CD14-positive monocyte (primary cell): Measurements from ENCODE around the gene SLIT1. TPM values are rescaled to one million over a fixed set of nuclear protein-coding genes. Genes with fewer than 3 reads are reported as not detected.
A peak's percentile ranks its signal among the peaks of the same experiment; 100 is the strongest.

Source experiments
- DNase-seq, 3 donors: peaks; one replicate each; pipeline ENCODE4 v3.0.0-alpha.2; 2011 to 2022
- H2AFZ ChIP-seq: 2 replicates; pipeline ENCODE4 v1.6.0; 2012; ENCODE audit warnings: mild to moderate bottlenecking, low read depth, low read length, inconsistent platforms; ENCODE audit not compliant: insufficient read depth, poor library complexity, severe bottlenecking
- H3K27ac ChIP-seq, 2 donors: 1 replicate in 1 of 2; 2 replicates in 1 of 2; pipeline ENCODE4 v1.5.1; 2012 to 2013; ENCODE audit warnings: low read length in 2 of 2, control low read depth in 1 of 2, inconsistent platforms in 1 of 2, low read depth in 1 of 2, mild to moderate bottlenecking in 1 of 2
- H3K27me3 ChIP-seq, 2 donors: one replicate each; pipeline versions ENCODE4 v1.6.0 to v1.6.1; 2011 to 2013; ENCODE audit warnings: low read length in 2 of 2; ENCODE audit not compliant: control insufficient read depth in 2 of 2, insufficient read depth in 2 of 2
- H3K36me3 ChIP-seq, 2 donors: replicated peaks in 1 of 2; 1 replicate in 1 of 2; 2 replicates in 1 of 2; pipeline versions ENCODE4 v1.5.1 to v1.6.1; 2012 to 2013; ENCODE audit warnings: low read length in 2 of 2, control low read depth in 1 of 2, inconsistent platforms in 1 of 2, mild to moderate bottlenecking in 1 of 2; ENCODE audit not compliant: insufficient read depth in 2 of 2, control insufficient read depth in 1 of 2
- H3K4me1 ChIP-seq, 2 donors: 1 replicate in 1 of 2; 2 replicates in 1 of 2; pipeline versions ENCODE4 v1.5.1 to v1.6.1; 2012 to 2013; ENCODE audit warnings: low read length in 2 of 2, control low read depth in 1 of 2, inconsistent platforms in 1 of 2, mild to moderate bottlenecking in 1 of 2, moderate library complexity in 1 of 2; ENCODE audit not compliant: insufficient read depth in 2 of 2, control insufficient read depth in 1 of 2
- H3K4me2 ChIP-seq: replicated peaks from 2 replicates; pipeline ENCODE3; 2012; ENCODE audit warnings: low read length, moderate library complexity, mild to moderate bottlenecking; ENCODE audit not compliant: poor library complexity, severe bottlenecking; ENCODE audit errors: extremely low read depth
- H3K4me3 ChIP-seq, 3 experiments: fragments of 200-600 bp in 1 of 3; sonication (generic) in 1 of 3; replicated peaks in 1 of 3; 1 replicate in 2 of 3; 2 replicates in 1 of 3; pipeline ENCODE4 v1.5.1; 2011 to 2013; ENCODE audit warnings: low read length in 3 of 3, mild to moderate bottlenecking in 3 of 3, control low read depth in 2 of 3, low read depth in 2 of 3, inconsistent platforms in 1 of 3, moderate library complexity in 1 of 3
- H3K79me2 ChIP-seq: 2 replicates; pipeline ENCODE4 v1.6.0; 2012; ENCODE audit warnings: mild to moderate bottlenecking, control low read depth, inconsistent platforms, low read length, moderate library complexity; ENCODE audit not compliant: insufficient read depth
- H3K9ac ChIP-seq: 2 replicates; pipeline ENCODE4 v1.6.0; 2017; ENCODE audit warnings: low read length, mild to moderate bottlenecking; ENCODE audit not compliant: insufficient read depth, poor library complexity, severe bottlenecking
- H3K9me3 ChIP-seq, 2 donors: replicated peaks in 1 of 2; 1 replicate in 1 of 2; 2 replicates in 1 of 2; pipeline versions ENCODE4 v1.5.1 to v1.6.1; 2012 to 2013; ENCODE audit warnings: low read length in 2 of 2, control low read depth in 1 of 2; ENCODE audit not compliant: control insufficient read depth in 1 of 2, insufficient read depth in 1 of 2
- H4K20me1 ChIP-seq: 2 replicates; pipeline ENCODE4 v1.6.0; 2012; ENCODE audit warnings: mild to moderate bottlenecking, low read length, control low read depth, moderate library complexity; ENCODE audit not compliant: insufficient read depth
- H3K27ac Mint-ChIP-seq, 7 donors: one replicate each; pipeline ENCODE4 v1.8.0; 2020; ENCODE audit warnings: mild to moderate bottlenecking in 7 of 7, mixed read lengths in 7 of 7, moderate library complexity in 6 of 7, inconsistent platforms in 2 of 7
- H3K27me3 Mint-ChIP-seq, 3 donors: one replicate each; pipeline ENCODE4 v1.8.0; 2021 to 2022; ENCODE audit warnings: low read depth in 3 of 3, mild to moderate bottlenecking in 3 of 3, mixed read lengths in 3 of 3, moderate library complexity in 3 of 3, inconsistent platforms in 1 of 3
- H3K36me3 Mint-ChIP-seq, 2 donors: one replicate each; pipeline ENCODE4 v1.8.0; 2020; ENCODE audit warnings: mixed read lengths in 2 of 2, inconsistent platforms in 1 of 2, mild to moderate bottlenecking in 1 of 2
- H3K4me1 Mint-ChIP-seq: one replicate; pipeline ENCODE4 v1.8.0; 2020; ENCODE audit warnings: mild to moderate bottlenecking, mixed read lengths
- H3K4me3 Mint-ChIP-seq, 2 donors: one replicate each; pipeline ENCODE4 v1.8.0; 2020; ENCODE audit warnings: mild to moderate bottlenecking in 2 of 2, mixed read lengths in 2 of 2, moderate library complexity in 1 of 2
- H3K9me3 Mint-ChIP-seq, 7 donors: one replicate each; pipeline ENCODE4 v1.8.0; 2020 to 2022; ENCODE audit warnings: mixed read lengths in 7 of 7, mild to moderate bottlenecking in 6 of 7, moderate library complexity in 6 of 7, inconsistent platforms in 2 of 7
- CTCF ChIP-seq: fragments of 200-600 bp; IDR thresholded peaks from one replicate; pipeline ENCODE4 v1.8.0; 2022; ENCODE audit warnings: antibody characterized with exemption, mild to moderate bottlenecking
- WGBS: methylation state at CpG from one replicate; pipeline ENCODE4 v1.1.5; 2013; ENCODE audit warnings: missing lambda C conversion rate; ENCODE audit not compliant: insufficient coverage; 5-methylcytosine and 5-hydroxymethylcytosine counted together
- intact Hi-C, 2 donors: fragments of 100-400 bp; cut with micrococcal nuclease; formaldehyde crosslinking; loops; one replicate each; pipeline versions ENCODE4 v1.15.0 to v1.15.1; 2023
- polyA plus RNA-seq, 3 donors: library from polyadenylated mRNA; depleted of rRNA in 1 of 3; unstranded in 2 of 3; stranded (reverse) in 1 of 3; fragments of 300-500 nt in 2 of 3; fragments of >200 nt in 1 of 3; fragmentation: Illumina TruSeq in 2 of 3; gene quantifications; 1 replicate in 2 of 3; 2 replicates in 1 of 3; pipeline ENCODE4 v1.2.3, GENCODE V29; 2012 to 2021

Gene SLIT1
- polyA plus RNA-seq, 3 donors = 0.05 to 0.81 (median 0.16) TPM

GRCh38 chr10:97071496-97071895 lies 114.3 kb downstream of the SLIT1 start:
- no peaks in the 10 kb centered on the region for H4K20me1 ChIP-seq
- peaks cover 9 to 15% (median 11%) of the 10 kb centered on the region in 7 donors for H3K9me3 Mint-ChIP-seq
- no peaks in the 10 kb centered on the region for H3K36me3 Mint-ChIP-seq
- H3K9me3 ChIP-seq = peaks cover 7 to 10% of the 10 kb centered on the region in 2 donors
- H3K27ac ChIP-seq = no peak overlapping the region
- no peak overlapping the region for H3K4me3 Mint-ChIP-seq
- no peak overlapping the region for H3K27ac Mint-ChIP-seq
- intact Hi-C loops = loop anchor here (5.0 kb wide), 2 partner anchors 136 to 141 kb away; no protein-coding TSS in a partner anchor
- H2AFZ ChIP-seq = no peak overlapping the region
- no peak overlapping the region for H3K9ac ChIP-seq
- H3K4me1 ChIP-seq = no peaks in the 10 kb centered on the region
- no peak for DNase-seq
- H3K4me2 ChIP-seq = no peak overlapping the region
- H3K27me3 Mint-ChIP-seq = peaks cover 6 to 12% (median 10%) of the 10 kb centered on the region in 3 donors
- no peaks in the 10 kb centered on the region for H3K27me3 ChIP-seq
- no peaks in the 10 kb centered on the region for H3K79me2 ChIP-seq
- no peak for TF ChIP-seq CTCF
- 90% methylated on average over 4 of the region's 7 CpGs for WGBS
- H3K36me3 ChIP-seq = no peaks in the 10 kb centered on the region
- H3K4me1 Mint-ChIP-seq = no peaks in the 10 kb centered on the region
- no peak overlapping the region for H3K4me3 ChIP-seq

GRCh38 chr10:97069576-97070362 lies 116.0 kb downstream of the SLIT1 start:
- Histone ChIP-seq H3K27ac (no peak overlapping the region), H3K9ac (no peak overlapping the region), H3K4me1 (no peaks in the 10 kb centered on the region), H2AFZ (no peak overlapping the region), H3K27me3 (no peaks in the 10 kb centered on the region), H4K20me1 (no peaks in the 10 kb centered on the region), H3K4me3 (no peak overlapping the region), H3K36me3 (no peaks in the 10 kb centered on the region), H3K4me2 (no peak overlapping the region), H3K9me3 (peaks cover 7 to 10% of the 10 kb centered on the region in 2 donors), H3K79me2 (no peaks in the 10 kb centered on the region)
- Mint-ChIP-seq H3K4me1 (no peaks in the 10 kb centered on the region), H3K9me3 (peaks cover 9 to 15% (median 11%) of the 10 kb centered on the region in 7 donors), H3K27ac (no peak overlapping the region), H3K4me3 (no peak overlapping the region), H3K36me3 (no peaks in the 10 kb centered on the region), H3K27me3 (peaks cover 8 to 12% (median 10%) of the 10 kb centered on the region in 3 donors)
- intact Hi-C loops = loop anchor here (5.0 kb wide), 2 partner anchors 138 to 143 kb away; no protein-coding TSS in a partner anchor
- no peak for TF ChIP-seq CTCF
- DNase-seq = peak; percentile 1 to 42 (median 8)
- WGBS = 84% methylated on average over 5 of the region's 11 CpGs
